NCI-H1694 (cell line): Measurements from ENCODE around the gene KLC3.
"Not testable (repeated sequence)": the region's sequence is repeated elsewhere in the genome, so short reads cannot be mapped to it uniquely, and the experiment has no call there.

Source experiments
- DNase-seq: peaks from one replicate; lab custom pipeline; 2025; lab: John Stamatoyannopoulos, UW

Gene KLC3

GRCh38 chr19:45320997-45321775, 19.4 kb upstream of the KLC3 start:
- no peak for DNase-seq

- no peak for DNase-seq
Measured at GRCh38 chr19:45321848-45322247, 18.7 kb upstream of the KLC3 start.

GRCh38 chr19:45322311-45322710, 18.2 kb upstream of the KLC3 start:
- DNase-seq: peak; percentile 71

GRCh38 chr19:45322744-45323281, 17.7 kb upstream of the KLC3 start, which contains the start of gene CKM:
TSS of gene CKM (minus strand) at chr19:45322875. CDS start at chr19:45319713, 3,162 bp downstream.
- DNase-seq: no peak

GRCh38 chr19:45323671-45324081, 16.9 kb upstream of the KLC3 start:
- no peak for DNase-seq

- no peak for DNase-seq
Measured at GRCh38 chr19:45324349-45324907, 16.1 kb upstream of the KLC3 start.

- DNase-seq: no peak
Measured at GRCh38 chr19:45327404-45328143, 13.0 kb upstream of the KLC3 start.

GRCh38 chr19:45331411-45331810, 9.1 kb upstream of the KLC3 start:
- DNase-seq: no peak

GRCh38 chr19:45333609-45334303, 6.8 kb upstream of the KLC3 start:
- no peak for DNase-seq

- not testable (repeated sequence) for DNase-seq
Measured at GRCh38 chr19:45334881-45335280, 5.7 kb upstream of the KLC3 start.

- DNase-seq: no peak
Measured at GRCh38 chr19:45336696-45337251, 3.8 kb upstream of the KLC3 start.

GRCh38 chr19:45339629-45340028, 921 bp upstream of the KLC3 start:
- DNase-seq: no peak

- no peak for DNase-seq
Measured at GRCh38 chr19:45340899-45341453, 426 bp downstream of the KLC3 start.

- no peak for DNase-seq
Measured at GRCh38 chr19:45342911-45343310, 2.4 kb downstream of the KLC3 start.

- no peak for DNase-seq
Measured at GRCh38 chr19:45344621-45345505, 4.3 kb downstream of the KLC3 start.

GRCh38 chr19:45345506-45345860, 4.9 kb downstream of the KLC3 start:
- DNase-seq: no peak

- no peak for DNase-seq
Measured at GRCh38 chr19:45346449-45346848, 5.9 kb downstream of the KLC3 start.

- DNase-seq: no peak
Measured at GRCh38 chr19:45347570-45348366, 7.2 kb downstream of the KLC3 start.

- DNase-seq: no peak
Measured at GRCh38 chr19:45348367-45349125, 8.0 kb downstream of the KLC3 start.
